Epithelial cell of esophagus (primary cell): ENCODE results near the gene SLC16A12.
"Not testable (repeated sequence)": the region's sequence is repeated elsewhere in the genome, so short reads cannot be mapped to it uniquely, and the experiment has no call there.

Source experiments
- DNase-seq: peaks from one replicate; pipeline ENCODE4 v3.0.0; 2010; ENCODE audit warnings: low read depth
- H3K4me3 ChIP-seq: 2 replicates; pipeline ENCODE4 v1.5.1; 2011; ENCODE audit warnings: mild to moderate bottlenecking, low read length, control low read depth
- TF ChIP-seq, protein P1 (sequence below): IDR thresholded peaks from 2 replicates; pipeline ENCODE4 v1.5.1; 2011; ENCODE audit warnings: low read depth, mild to moderate bottlenecking, low read length, control low read depth, inconsistent platforms; ENCODE audit not compliant: insufficient read depth; ENCODE audit errors: missing control alignments

Gene SLC16A12

DNA sequence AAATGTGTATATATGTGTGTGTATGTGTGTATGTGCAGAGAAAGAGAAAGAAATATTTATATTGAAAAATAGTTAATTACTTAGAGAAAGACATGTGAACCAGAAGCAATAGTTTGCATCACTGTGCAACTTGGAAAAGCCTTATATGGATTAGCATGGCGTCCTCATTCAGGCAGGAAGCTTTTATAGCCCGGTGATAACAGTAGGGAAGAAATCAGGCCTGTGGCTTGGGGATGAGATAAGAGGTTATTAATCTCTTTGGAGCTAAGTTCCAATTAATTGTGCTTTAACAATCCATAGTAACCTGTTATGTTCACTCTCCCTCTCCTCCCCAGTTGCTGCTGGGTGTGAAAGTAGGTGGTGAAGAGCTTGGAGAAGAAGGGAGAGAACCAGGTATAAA, 84.5 kb downstream of the SLC16A12 start:
- no peak for DNase-seq
- no peak overlapping the region for H3K4me3 ChIP-seq
- TF ChIP-seq, protein P1, sequence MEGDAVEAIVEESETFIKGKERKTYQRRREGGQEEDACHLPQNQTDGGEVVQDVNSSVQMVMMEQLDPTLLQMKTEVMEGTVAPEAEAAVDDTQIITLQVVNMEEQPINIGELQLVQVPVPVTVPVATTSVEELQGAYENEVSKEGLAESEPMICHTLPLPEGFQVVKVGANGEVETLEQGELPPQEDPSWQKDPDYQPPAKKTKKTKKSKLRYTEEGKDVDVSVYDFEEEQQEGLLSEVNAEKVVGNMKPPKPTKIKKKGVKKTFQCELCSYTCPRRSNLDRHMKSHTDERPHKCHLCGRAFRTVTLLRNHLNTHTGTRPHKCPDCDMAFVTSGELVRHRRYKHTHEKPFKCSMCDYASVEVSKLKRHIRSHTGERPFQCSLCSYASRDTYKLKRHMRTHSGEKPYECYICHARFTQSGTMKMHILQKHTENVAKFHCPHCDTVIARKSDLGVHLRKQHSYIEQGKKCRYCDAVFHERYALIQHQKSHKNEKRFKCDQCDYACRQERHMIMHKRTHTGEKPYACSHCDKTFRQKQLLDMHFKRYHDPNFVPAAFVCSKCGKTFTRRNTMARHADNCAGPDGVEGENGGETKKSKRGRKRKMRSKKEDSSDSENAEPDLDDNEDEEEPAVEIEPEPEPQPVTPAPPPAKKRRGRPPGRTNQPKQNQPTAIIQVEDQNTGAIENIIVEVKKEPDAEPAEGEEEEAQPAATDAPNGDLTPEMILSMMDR: no peak

DNA sequence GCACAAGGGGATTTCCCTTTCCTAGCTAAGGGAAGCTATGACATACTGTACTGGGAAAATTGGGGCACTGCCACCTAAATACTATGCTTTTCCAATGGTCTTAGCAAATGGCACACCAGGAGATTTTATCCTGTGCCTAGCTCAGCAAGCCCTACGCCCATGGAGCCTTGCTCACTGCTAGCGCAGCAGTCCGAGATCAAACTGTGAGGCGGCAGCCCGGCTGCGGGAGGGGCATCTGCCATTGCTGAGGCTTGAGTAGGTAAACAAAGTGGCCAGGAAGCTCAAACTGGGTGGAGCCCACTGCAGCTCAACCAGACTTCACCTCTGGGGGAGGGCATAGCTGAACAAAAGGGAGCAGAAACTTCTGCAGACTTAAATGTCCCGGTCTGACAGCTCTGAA, 90.6 kb downstream of the SLC16A12 start:
- H3K4me3 ChIP-seq, DNase-seq: not testable (repeated sequence)

DNA sequence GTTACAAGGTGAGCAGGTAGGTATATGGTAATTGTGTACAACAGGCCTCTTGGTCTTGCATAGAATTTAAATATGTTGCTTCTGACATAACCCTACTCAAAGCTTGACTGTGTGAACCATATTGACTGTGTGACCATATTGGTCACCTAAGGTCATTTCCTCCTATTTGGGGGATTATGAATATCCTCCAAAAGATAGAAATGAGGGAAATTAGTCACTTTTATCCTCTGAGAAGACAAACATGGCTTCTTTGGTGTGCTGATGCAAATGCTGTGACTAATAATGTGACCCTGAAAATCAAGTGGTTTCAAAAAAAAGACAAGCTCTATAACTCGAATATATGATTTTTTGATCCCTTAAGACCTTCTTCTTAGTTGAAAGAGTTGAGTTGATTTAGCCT, 93.1 kb downstream of the SLC16A12 start:
- no peak for DNase-seq
- H3K4me3 ChIP-seq: no peak overlapping the region
- TF ChIP-seq, protein P1: no peak

DNA sequence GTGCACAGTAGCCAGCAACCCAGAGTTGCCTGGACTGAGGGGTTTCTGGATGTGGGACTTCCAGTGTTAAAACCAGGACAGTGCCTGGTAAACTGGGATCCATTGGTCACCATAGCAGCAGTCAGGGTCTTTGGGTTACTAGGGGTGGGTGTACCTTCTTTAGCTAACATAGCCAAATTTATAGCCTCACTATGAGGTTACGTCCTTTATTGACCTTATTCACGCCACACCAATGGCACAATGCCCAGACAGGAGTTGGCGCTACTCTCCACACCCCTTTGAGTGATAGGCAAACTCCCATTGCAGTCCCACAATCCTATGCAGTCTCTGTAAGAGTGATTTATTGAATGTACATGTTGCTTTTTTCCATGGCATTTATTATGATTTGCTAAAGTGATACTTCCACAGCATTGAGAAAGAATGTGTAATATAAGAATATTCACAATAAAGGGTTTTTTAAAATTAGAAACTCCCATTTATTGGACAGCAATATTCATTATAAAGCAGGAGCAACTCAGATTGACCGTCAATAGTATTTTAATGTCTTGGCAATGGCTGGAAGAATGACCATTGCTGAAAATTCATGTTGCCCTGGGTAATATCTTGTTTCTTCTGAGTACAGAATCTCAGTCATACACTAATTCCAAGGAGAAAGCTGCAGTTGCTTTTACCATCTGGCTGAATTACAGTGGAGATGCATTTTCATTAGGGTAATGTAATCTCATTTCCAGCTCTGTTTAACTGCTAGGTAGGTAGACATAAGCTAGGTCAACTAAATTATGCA, 95.0 kb downstream of the SLC16A12 start:
- TF ChIP-seq, protein P1: no peak
- H3K4me3 ChIP-seq: no peak overlapping the region
- no peak for DNase-seq

DNA sequence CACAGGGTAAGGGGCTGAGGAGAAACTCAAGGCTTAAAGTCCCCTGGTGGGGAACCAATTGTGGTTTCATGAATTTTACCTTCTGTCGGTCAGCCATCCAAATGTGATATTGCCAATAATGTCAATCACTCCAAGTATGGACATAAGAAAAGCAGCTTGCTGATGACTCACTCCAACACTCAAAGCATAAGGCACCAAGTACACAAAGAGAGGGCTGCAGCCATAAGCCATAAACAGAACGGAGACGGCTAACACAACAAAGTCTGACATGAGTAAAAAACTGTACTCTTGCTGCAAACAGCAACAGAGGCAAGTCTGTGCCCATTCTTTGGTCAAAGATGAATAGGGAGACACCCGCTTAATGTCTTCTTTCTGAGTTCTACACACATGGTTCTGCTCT, 96.9 kb downstream of the SLC16A12 start:
- DNase-seq: no peak
- no peak overlapping the region for H3K4me3 ChIP-seq
- TF ChIP-seq, protein P1: no peak

DNA sequence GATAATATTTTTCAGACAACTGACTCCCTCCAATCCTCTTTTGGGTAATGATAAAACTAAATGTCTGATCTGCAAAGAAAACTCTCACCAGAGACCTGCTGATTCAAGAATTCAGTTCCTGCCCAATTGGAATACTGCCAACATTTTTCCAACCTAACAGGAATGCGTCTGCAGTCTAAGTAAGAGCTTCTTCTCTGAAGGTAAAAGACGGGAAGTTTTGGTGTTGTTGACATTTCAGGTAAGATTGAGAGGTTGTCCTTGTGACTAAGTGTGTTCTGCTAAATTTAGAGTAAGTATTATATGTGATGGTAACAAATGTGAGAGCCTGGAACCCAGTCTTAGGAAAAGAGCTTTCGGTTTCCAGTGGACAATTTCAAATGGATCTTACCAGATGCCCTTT, 103.4 kb downstream of the SLC16A12 start:
- DNase-seq: peak; percentile 88
- TF ChIP-seq, protein P1: no peak
- H3K4me3 ChIP-seq: no peak overlapping the region

DNA sequence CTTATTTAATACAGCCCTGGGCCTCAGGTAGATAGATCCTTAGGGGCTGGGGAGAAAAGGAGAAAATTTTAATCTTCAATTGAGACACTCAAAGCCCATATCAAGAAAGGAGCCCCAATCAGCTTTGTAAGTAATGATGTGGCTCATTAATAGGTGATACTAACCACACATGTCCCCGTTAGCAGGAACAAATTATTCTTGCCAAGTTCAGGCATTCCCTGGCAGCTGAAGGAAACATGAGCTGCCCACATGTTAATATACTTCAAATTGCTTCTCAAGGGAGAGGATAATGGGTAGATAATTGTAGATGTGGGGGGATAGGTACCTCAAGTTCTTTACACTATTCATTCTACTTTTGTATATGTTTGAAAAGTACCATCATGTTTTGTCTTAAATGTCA, 106.5 kb downstream of the SLC16A12 start:
- TF ChIP-seq, protein P1: no peak
- DNase-seq: no peak
- H3K4me3 ChIP-seq: no peak overlapping the region
